Astrocyte (in vitro differentiated cells and primary cell): Measurements from ENCODE around the gene ACSM5. TPM values are rescaled to one million over a fixed set of nuclear protein-coding genes. Genes with fewer than 3 reads are reported as not detected.

Experiments
- DNase-seq: peaks from one replicate; pipeline ENCODE4 v3.0.0-alpha.2; 2010; ENCODE audit warnings: low read depth
- FAIRE-seq: peaks from 2 replicates; lab custom pipeline; 2011; peaks lifted over from hg19 to GRCh38; lab: Jason Lieb, UNC
- H2AFZ ChIP-seq: 2 replicates; pipeline ENCODE4 v1.6.0; 2012; ENCODE audit warnings: low read depth, low read length, inconsistent platforms
- H3K27ac ChIP-seq: 2 replicates; pipeline ENCODE4 v1.5.1; 2011; ENCODE audit warnings: low read depth, low read length, inconsistent platforms
- H3K27me3 ChIP-seq: 2 replicates; pipeline ENCODE4 v1.6.0; 2011; ENCODE audit warnings: low read length, inconsistent platforms; ENCODE audit not compliant: insufficient read depth
- H3K36me3 ChIP-seq: 2 replicates; pipeline ENCODE4 v1.5.1; 2011; ENCODE audit warnings: low read length, inconsistent platforms; ENCODE audit not compliant: insufficient read depth
- H3K4me1 ChIP-seq: 2 replicates; pipeline ENCODE4 v1.5.1; 2011; ENCODE audit warnings: low read length, inconsistent platforms; ENCODE audit not compliant: insufficient read depth
- H3K4me2 ChIP-seq: 2 replicates; pipeline ENCODE4 v1.6.0; 2012; ENCODE audit warnings: low read length, inconsistent platforms
- H3K4me3 ChIP-seq: 2 replicates; pipeline ENCODE4 v1.5.1; 2011; ENCODE audit warnings: low read depth, mild to moderate bottlenecking, low read length, inconsistent platforms; ENCODE audit not compliant: insufficient read depth
- H3K79me2 ChIP-seq: 2 replicates; pipeline ENCODE4 v1.6.0; 2012; ENCODE audit warnings: mild to moderate bottlenecking, low read length, inconsistent platforms; ENCODE audit not compliant: insufficient read depth
- H3K9ac ChIP-seq: 2 replicates; pipeline ENCODE4 v1.6.0; 2012; ENCODE audit warnings: mild to moderate bottlenecking, low read length, inconsistent platforms
- H3K9me3 ChIP-seq: 2 replicates; pipeline ENCODE4 v1.5.1; 2012; ENCODE audit warnings: low read depth, mild to moderate bottlenecking, low read length, inconsistent platforms; ENCODE audit not compliant: insufficient read depth
- H4K20me1 ChIP-seq: 2 replicates; pipeline ENCODE4 v1.6.0; 2012; ENCODE audit warnings: low read length, inconsistent platforms; ENCODE audit not compliant: insufficient read depth
- H3K27ac Mint-ChIP-seq: one replicate; pipeline ENCODE4 v1.8.0; 2021; ENCODE audit warnings: mild to moderate bottlenecking, mixed read lengths; ENCODE audit not compliant: unreplicated experiment
- H3K27me3 Mint-ChIP-seq: one replicate; pipeline ENCODE4 v1.8.0; 2021; ENCODE audit warnings: low read depth, mixed read lengths; ENCODE audit not compliant: unreplicated experiment
- H3K36me3 Mint-ChIP-seq: one replicate; pipeline ENCODE4 v1.8.0; 2021; ENCODE audit warnings: low read depth, mixed read lengths; ENCODE audit not compliant: unreplicated experiment
- H3K4me1 Mint-ChIP-seq: one replicate; pipeline ENCODE4 v1.8.0; 2021; ENCODE audit warnings: low read depth, mixed read lengths; ENCODE audit not compliant: unreplicated experiment
- H3K4me3 Mint-ChIP-seq: one replicate; pipeline ENCODE4 v1.8.0; 2021; ENCODE audit warnings: mild to moderate bottlenecking, moderate library complexity, mixed read lengths; ENCODE audit not compliant: unreplicated experiment
- H3K9me3 Mint-ChIP-seq: one replicate; pipeline ENCODE4 v1.8.0; 2021; ENCODE audit warnings: mild to moderate bottlenecking, mixed read lengths; ENCODE audit not compliant: unreplicated experiment
- CTCF ChIP-seq: IDR thresholded peaks from 2 replicates; pipeline ENCODE4 v1.5.1; 2011; ENCODE audit warnings: low read depth, mild to moderate bottlenecking, inconsistent platforms, low read length, moderate library complexity; ENCODE audit not compliant: insufficient read depth
- EZH2 ChIP-seq: IDR thresholded peaks from 2 replicates; pipeline ENCODE4 v1.6.1; 2012; ENCODE audit warnings: mild to moderate bottlenecking, low read length, inconsistent platforms; ENCODE audit not compliant: insufficient read depth
- total RNA-seq: library from RNA; stranded (reverse); gene quantifications from 2 replicates; pipeline ENCODE4 v1.2.1, GENCODE V29; 2021

The ACSM5 gene
- total RNA-seq, 1 donor from 2014 or later: not detected

- H3K4me1 Mint-ChIP-seq: peaks cover 6% of the 10 kb centered on the region
- no peak for DNase-seq
Observed at GRCh38 chr16:20393801-20394577, 15.3 kb upstream of the ACSM5 start.

GRCh38 chr16:20395946-20396345, 13.4 kb upstream of the ACSM5 start:
- Mint-ChIP-seq H3K9me3 (no peaks in the 10 kb centered on the region), H3K4me3 (no peak overlapping the region), H3K4me1 (peaks cover 6% of the 10 kb centered on the region), H3K27ac (no peak overlapping the region), H3K27me3 (peaks cover 3% of the 10 kb centered on the region), H3K36me3 (no peaks in the 10 kb centered on the region)
- FAIRE-seq (no peak), DNase-seq (no peak)
- Histone ChIP-seq H3K79me2 (no peaks in the 10 kb centered on the region), H3K4me1 (no peaks in the 10 kb centered on the region), H3K9ac (no peak overlapping the region), H4K20me1 (no peaks in the 10 kb centered on the region), H3K4me2 (no peak overlapping the region), H3K36me3 (no peaks in the 10 kb centered on the region), H3K4me3 (no peak overlapping the region), H2AFZ (no peak overlapping the region), H3K9me3 (no peaks in the 10 kb centered on the region), H3K27me3 (no peaks in the 10 kb centered on the region), H3K27ac (no peak overlapping the region)
- no peak for TF ChIP-seq EZH2
- TF ChIP-seq CTCF: no peak

More at GRCh38 chr16:20393801-20394577, 15.3 kb upstream of the ACSM5 start:
- Histone ChIP-seq H3K4me1 (no peaks in the 10 kb centered on the region), H3K4me3 (no peak overlapping the region), H3K79me2 (no peaks in the 10 kb centered on the region), H2AFZ (no peak overlapping the region), H3K27ac (no peak overlapping the region), H3K4me2 (no peak overlapping the region), H3K27me3 (no peaks in the 10 kb centered on the region), H4K20me1 (no peaks in the 10 kb centered on the region), H3K9me3 (no peaks in the 10 kb centered on the region), H3K9ac (no peak overlapping the region), H3K36me3 (no peaks in the 10 kb centered on the region)
- TF ChIP-seq EZH2: no peak
- TF ChIP-seq CTCF: no peak
- Mint-ChIP-seq H3K36me3 (no peaks in the 10 kb centered on the region), H3K9me3 (no peaks in the 10 kb centered on the region), H3K27ac (peak overlapping the region; percentile 13), H3K27me3 (peaks cover 10% of the 10 kb centered on the region), H3K4me3 (no peak overlapping the region)
- no peak for FAIRE-seq
